HepG2 (cell line): ENCODE results near the gene KNL1. TPM values are rescaled to one million over a fixed set of nuclear protein-coding genes. Genes with fewer than 3 reads are reported as not detected.

Source experiments
- HES4 ChIP-seq: sonication (generic); formaldehyde crosslinking; IDR thresholded peaks from 2 replicates; pipeline ENCODE4 v1.9.0; 2021; ENCODE audit warnings: mild to moderate bottlenecking, missing genetic modification reagents, borderline replicate concordance
- MTF2 ChIP-seq: sonication (generic); formaldehyde crosslinking; IDR thresholded peaks from 2 replicates; pipeline ENCODE4 v1.5.0; 2020; ENCODE audit warnings: missing genetic modification reagents, borderline replicate concordance
- PATZ1 ChIP-seq: sonication (generic); formaldehyde crosslinking; IDR thresholded peaks from 2 replicates; pipeline ENCODE4 v1.4.0; 2020; ENCODE audit warnings: missing genetic modification reagents
- PCBP2 ChIP-seq: fragments of 200-400 bp; formaldehyde crosslinking; optimal IDR thresholded peaks from 2 replicates; pipeline ENCODE3; 2018; ENCODE audit warnings: low read length, low read depth; ENCODE audit not compliant: poor library complexity, severe bottlenecking
- STAT6 ChIP-seq: sonication (generic); formaldehyde crosslinking; IDR thresholded peaks from 2 replicates; pipeline ENCODE4 v1.4.0; 2020; ENCODE audit warnings: missing genetic modification reagents, mild to moderate bottlenecking, borderline replicate concordance
- TEAD2 ChIP-seq: sonication (generic); formaldehyde crosslinking; IDR thresholded peaks from 2 replicates; pipeline ENCODE4 v1.9.0; 2021; ENCODE audit warnings: missing genetic modification reagents
- YY1 ChIP-seq: IDR thresholded peaks from 2 replicates; pipeline ENCODE4 v1.6.1; 2011; ENCODE audit warnings: low read length, low read depth, moderate library complexity, mild to moderate bottlenecking; ENCODE audit not compliant: insufficient read depth, insufficient replicate concordance
- ZNF142 ChIP-seq: sonication (generic); formaldehyde crosslinking; IDR thresholded peaks from 2 replicates; pipeline ENCODE4 v1.4.0; 2020; ENCODE audit warnings: missing genetic modification reagents
- ZNF503 ChIP-seq: sonication (generic); formaldehyde crosslinking; IDR thresholded peaks from 2 replicates; pipeline ENCODE4 v1.4.0; 2020; ENCODE audit warnings: missing genetic modification reagents
- ZNF768 ChIP-seq: sonication (generic); formaldehyde crosslinking; IDR thresholded peaks from 2 replicates; pipeline ENCODE4 v1.4.0; 2020; ENCODE audit warnings: missing genetic modification reagents
- ZXDC ChIP-seq: sonication (generic); formaldehyde crosslinking; IDR thresholded peaks from 2 replicates; pipeline ENCODE4 v1.5.0; 2020; ENCODE audit warnings: mild to moderate bottlenecking, missing genetic modification reagents
- polyA plus RNA-seq, 8 experiments: library from polyadenylated mRNA; depleted of rRNA in 3 of 8; stranded (reverse) in 7 of 8; unstranded in 1 of 8; fragments of >200 nt; fragmentation: Illumina TruSeq in 4 of 8; extraction: Trizol in 4 of 8; gene quantifications; 2 replicates each; pipeline versions ENCODE4 v1.2.1 to v1.2.3, GENCODE V29; 2011 to 2016; ENCODE audit warnings: low read depth in 4 of 8, missing spikeins in 1 of 8, mixed read lengths in 1 of 8; ENCODE audit not compliant: insufficient read depth in 1 of 8
- total RNA-seq, 5 experiments: library from RNA; depleted of rRNA; stranded (reverse); fragments of >200 nt; fragmentation: Illumina TruSeq; extraction: Trizol; gene quantifications; 2 replicates each; pipeline ENCODE4 v1.2.3, GENCODE V29; 2016; ENCODE audit warnings: low read depth in 1 of 5

KNL1 gene
- total and polyA plus RNA-seq, 2 of the 13 experiments (the other 11 are each of a cell fraction or from before 2014, with no cell fraction given) = 8.0 to 21.4 TPM

- TF ChIP-seq ZNF142 (CRISPR knock-in tag) (peak; percentile 82; the same call in 1 of the 2 replicates), ZXDC (no peak), YY1 (peak; percentile 97), PATZ1 (CRISPR knock-in tag) (peak; percentile 65), TEAD2 (CRISPR knock-in tag) (no peak), MTF2 (CRISPR knock-in tag) (no peak), PCBP2 (no peak), ZNF768 (CRISPR knock-in tag) (no peak), STAT6 (peak; percentile 57; the same call in 1 of the 2 replicates), ZNF503 (CRISPR knock-in tag) (no peak; the same call in 1 of the 2 replicates), HES4 (0 out of 2 replicates have a peak, but pooled peaks have one; percentile 41)
Observed at GRCh38 chr15:40593588-40594428, at the start of gene KNL1 (continued).
